ACHN (cell line): ENCODE measurements around the gene OR9A2.
"Not testable (repeated sequence)": the region's sequence is repeated elsewhere in the genome, so short reads cannot be mapped to it uniquely, and the experiment has no call there.

Source experiments
- DNase-seq: peaks from one replicate; pipeline ENCODE4 v3.0.0-alpha.2; 2015
- in situ Hi-C: cut with HindIII; loops from 2 replicates; pipeline ENCODE4 v1.10.0; 2017; ENCODE audit warnings: low sequenced_read_pairs, low pct_ligation_motif_present, low pct_unique_long_range_greater_than_20kb

Gene OR9A2

GRCh38 chr7:142997456-142997989 lies 29.4 kb downstream of the OR9A2 start:
- in situ Hi-C loops: no loop called here
- no peak for DNase-seq

- DNase-seq: no peak
- in situ Hi-C loops: no loop called here
Observed at GRCh38 chr7:142992427-142992826, 34.5 kb downstream of the OR9A2 start.

DNA sequence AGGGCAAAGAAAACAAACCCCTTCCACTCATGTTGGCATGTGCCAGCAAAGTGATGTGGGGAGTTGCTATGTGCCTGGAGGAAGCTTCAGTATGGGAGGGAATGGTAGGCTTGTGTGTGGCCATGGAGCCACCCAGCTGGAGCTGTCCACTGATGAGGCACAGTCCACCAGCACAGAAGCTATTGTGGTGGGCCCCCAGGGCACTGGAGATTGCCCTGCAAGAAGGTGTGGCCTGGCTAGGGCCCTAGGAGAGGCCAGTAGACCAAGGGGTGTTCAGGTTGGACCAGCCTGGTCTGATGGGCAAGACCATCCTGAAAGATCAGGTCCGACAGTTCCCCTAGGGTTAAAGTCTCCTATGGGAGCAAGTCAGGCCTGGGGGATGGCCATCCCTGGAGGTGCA lies 42.6 kb downstream of the OR9A2 start:
- in situ Hi-C loops: no loop called here
- DNase-seq: no peak

DNA sequence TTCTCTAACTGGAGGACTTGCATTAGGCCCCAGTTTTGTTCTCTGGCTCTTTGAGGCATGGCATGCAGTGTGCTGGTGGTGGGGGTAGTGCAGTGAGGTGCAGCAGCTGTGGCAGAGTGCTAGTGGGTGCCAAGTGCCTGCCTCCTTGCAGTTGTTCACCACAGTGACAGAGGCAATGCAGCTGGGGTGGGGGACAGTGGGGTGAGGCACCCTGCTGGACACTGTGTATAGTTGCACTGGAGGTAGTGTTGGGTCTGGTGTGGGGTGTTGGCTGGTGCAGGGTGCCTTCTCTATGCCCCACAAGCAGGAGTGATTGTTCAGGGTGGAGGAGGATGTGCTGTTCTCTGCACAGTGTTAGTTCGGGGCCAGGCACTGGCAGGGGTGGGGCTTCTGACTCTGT lies 43.1 kb downstream of the OR9A2 start:
- in situ Hi-C loops: no loop called here

DNA sequence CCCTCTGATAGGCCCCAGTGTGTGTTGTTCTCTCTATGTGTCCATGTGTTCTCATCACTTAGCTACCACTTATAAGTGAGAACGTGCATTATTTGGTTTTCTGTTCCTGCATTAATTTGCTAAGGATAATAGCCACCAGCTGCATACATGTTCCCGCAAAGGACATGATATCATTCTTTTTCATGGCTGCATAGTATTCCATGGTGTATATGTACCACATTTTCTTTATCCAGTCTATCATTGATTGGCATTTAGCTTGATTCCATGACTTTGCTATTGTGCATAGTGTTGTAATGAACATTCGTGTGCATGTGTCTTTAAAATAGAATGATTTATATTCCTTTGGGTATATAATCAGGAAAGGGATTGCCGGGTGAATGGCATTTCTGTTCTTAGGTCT lies 48.5 kb downstream of the OR9A2 start:
- in situ Hi-C loops, DNase-seq: not testable (repeated sequence)

More for the DNA sequence above, 43.1 kb downstream of the OR9A2 start:
- DNase-seq: no peak
